Measurements from ENCODE around the gene MMP23B.
"Not testable (repeated sequence)": the region's sequence is repeated elsewhere in the genome, so short reads cannot be mapped to it uniquely, and the experiment has no call there.

MMP23B gene

GRCh38 chr1:1628754-1629429, 3.1 kb upstream of the MMP23B start:
- H3K4me3 ChIP-seq (ENCODE audit: low read depth, low read length): no peak overlapping the region
- TF ChIP-seq CTCF (conservative IDR thresholded peaks at IDR 0.05; ENCODE audit: low read depth, low read length): no peak
- no peak for DNase-seq (ENCODE audit: low read depth)

- DNase-seq (ENCODE audit: low read depth): no peak
- TF ChIP-seq CTCF (conservative IDR thresholded peaks at IDR 0.05; ENCODE audit: low read depth, low read length): no peak
- no peak overlapping the region for H3K4me3 ChIP-seq (ENCODE audit: low read depth, low read length)
These were observed 2.4 kb upstream of the MMP23B start for GRCh38 chr1:1629430-1630190.

- DNase-seq (ENCODE audit: low read depth): peak; percentile 83
- no peak overlapping the region for H3K4me3 ChIP-seq (ENCODE audit: low read depth, low read length)
- TF ChIP-seq CTCF (conservative IDR thresholded peaks at IDR 0.05; ENCODE audit: low read depth, low read length): no peak
These were observed 1.6 kb upstream of the MMP23B start for GRCh38 chr1:1630191-1630964.

- no peak overlapping the region for H3K4me3 ChIP-seq (ENCODE audit: low read depth, low read length)
- TF ChIP-seq CTCF (conservative IDR thresholded peaks at IDR 0.05; ENCODE audit: low read depth, low read length): no peak
- DNase-seq (ENCODE audit: low read depth): peak; percentile 35
These were observed 800 bp upstream of the MMP23B start for GRCh38 chr1:1630965-1631781.

GRCh38 chr1:1633409-1633808, 1.4 kb downstream of the MMP23B start:
- not testable (repeated sequence) for DNase-seq (ENCODE audit: low read depth); H3K4me3 ChIP-seq (ENCODE audit: low read depth, low read length)

GRCh38 chr1:1634613-1635012, 2.6 kb downstream of the MMP23B start:
- H3K4me3 ChIP-seq (ENCODE audit: low read depth, low read length); DNase-seq (ENCODE audit: low read depth): not testable (repeated sequence)

- not testable (repeated sequence) for H3K4me3 ChIP-seq (ENCODE audit: low read depth, low read length); DNase-seq (ENCODE audit: low read depth)
These were observed 4.9 kb downstream of the MMP23B start for GRCh38 chr1:1636621-1637478.

- not testable (repeated sequence) for H3K4me3 ChIP-seq (ENCODE audit: low read depth, low read length); DNase-seq (ENCODE audit: low read depth)
These were observed 5.5 kb downstream of the MMP23B start for GRCh38 chr1:1637479-1637875.

GRCh38 chr1:1638528-1638927, 6.6 kb downstream of the MMP23B start:
- H3K4me3 ChIP-seq (ENCODE audit: low read depth, low read length); DNase-seq (ENCODE audit: low read depth): not testable (repeated sequence)

GRCh38 chr1:1639368-1639767, 7.4 kb downstream of the MMP23B start:
- not testable (repeated sequence) for H3K4me3 ChIP-seq (ENCODE audit: low read depth, low read length); DNase-seq (ENCODE audit: low read depth)

- not testable (repeated sequence) for DNase-seq (ENCODE audit: low read depth); H3K4me3 ChIP-seq (ENCODE audit: low read depth, low read length)
These were observed 8.1 kb downstream of the MMP23B start for GRCh38 chr1:1640081-1640480.
